ENCODE data around the gene DNAJB11. TPM values are rescaled to one million over a fixed set of nuclear protein-coding genes. Genes with fewer than 3 reads are reported as not detected.

The DNAJB11 gene
- 10 to 100 TPM; 39.5 to 65.3 (median 47.3) TPM for total RNA-seq

GRCh38 chr3:186570096-186570940, at the start of gene DNAJB11:
DNAJB11 (plus strand) TSS chr3:186570720; CDS start chr3:186570898, 178 bp downstream.
- Histone ChIP-seq H3K36me3 (peaks cover 0 to 34% (median 0%) of the 10 kb centered on the region in 3 donors), H3K27me3 (no peaks in the 10 kb centered on the region), H3K4me3 (peak within 1 kb of the TSS; percentile 92 to 99 (median 96)), H3K4me1 (peaks cover 18 to 53% (median 21%) of the 10 kb centered on the region in 3 donors), H3K27ac (peak within 1 kb of the TSS; percentile 97 to 98 (median 98)), H3K9me3 (no peaks in the 10 kb centered on the region)
- intact Hi-C loops (cut with DNase I) = no loop called here
- TF ChIP-seq CTCF (IDR thresholded peaks at IDR 0.05) (peak in 1 of 6 experiments; percentile 17), POLR2A (IDR thresholded peaks at IDR 0.05) (peak in 3 of 4 donors; percentile 50 to 79 (median 58))
- DNase-seq = peak; percentile 94
- 0% methylated on average over 23 of the region's 59 CpGs for WGBS, 2 donors

GRCh38 chr3:186520957-186521842, 49.3 kb upstream of the DNAJB11 start:
- WGBS, 2 donors = 45 to 53% methylated on average over 8 of the region's 10 CpGs
- intact Hi-C loops (cut with DNase I) = no loop called here
- no peak for DNase-seq
- Histone ChIP-seq H3K27ac (no peak overlapping the region), H3K4me3 (no peak overlapping the region), H3K36me3 (no peaks in the 10 kb centered on the region), H3K4me1 (no peaks in the 10 kb centered on the region), H3K27me3 (peaks cover 0 to 63% (median 0%) of the 10 kb centered on the region in 4 donors), H3K9me3 (peaks cover 0 to 5% (median 4%) of the 10 kb centered on the region in 3 donors)
- no peak for TF ChIP-seq POLR2A (IDR thresholded peaks at IDR 0.05)
- TF ChIP-seq CTCF (IDR thresholded peaks at IDR 0.05) = no peak

GRCh38 chr3:186523022-186523421, 47.5 kb upstream of the DNAJB11 start:
- H3K27ac ChIP-seq = no peak overlapping the region
- H3K27me3 ChIP-seq = peaks cover 0 to 64% (median 0%) of the 10 kb centered on the region in 4 donors
- 78 to 84% methylated on average over 6 of the region's 6 CpGs for WGBS, 2 donors
- no peaks in the 10 kb centered on the region for H3K4me1 ChIP-seq
- no peak for DNase-seq
- H3K36me3 ChIP-seq = no peaks in the 10 kb centered on the region
- H3K4me3 ChIP-seq = no peak overlapping the region
- no peaks in the 10 kb centered on the region for H3K9me3 ChIP-seq
- intact Hi-C loops (cut with DNase I) = no loop called here
- no peak for TF ChIP-seq POLR2A (IDR thresholded peaks at IDR 0.05)
- no peak for TF ChIP-seq CTCF (IDR thresholded peaks at IDR 0.05)

GRCh38 chr3:186523434-186523833, 47.1 kb upstream of the DNAJB11 start:
- no peak for DNase-seq
- WGBS, 2 donors = 32 to 46% methylated on average over 2 of the region's 2 CpGs

More at GRCh38 chr3:186523434-186523833, 47.1 kb upstream of the DNAJB11 start:
- Histone ChIP-seq H3K36me3 (no peaks in the 10 kb centered on the region), H3K9me3 (no peaks in the 10 kb centered on the region), H3K4me1 (no peaks in the 10 kb centered on the region), H3K27ac (no peak overlapping the region), H3K27me3 (peaks cover 0 to 63% (median 0%) of the 10 kb centered on the region in 4 donors), H3K4me3 (no peak overlapping the region)
- intact Hi-C loops (cut with DNase I) = no loop called here
- TF ChIP-seq CTCF (IDR thresholded peaks at IDR 0.05) (no peak), POLR2A (IDR thresholded peaks at IDR 0.05) (no peak)
